Upper lobe of left lung (tissue), 4 donors: ENCODE measurements around the gene CDHR1.

Experiments
- CTCF ChIP-seq, 6 experiments: fragments of 450-650 bp in 4 of 6; fragments of 200-600 bp in 2 of 6; sonication (generic) in 2 of 6; IDR thresholded peaks; one replicate each; pipeline ENCODE4 v1.5.1; 2016 to 2019; ENCODE audit warnings: antibody characterized with exemption in 6 of 6
- EP300 ChIP-seq, 4 donors: sonication (generic); formaldehyde crosslinking; IDR thresholded peaks; one replicate each; pipeline ENCODE4 v1.5.1; 2017; ENCODE audit warnings: antibody characterized with exemption in 4 of 4, control low read depth in 2 of 4

DNA sequence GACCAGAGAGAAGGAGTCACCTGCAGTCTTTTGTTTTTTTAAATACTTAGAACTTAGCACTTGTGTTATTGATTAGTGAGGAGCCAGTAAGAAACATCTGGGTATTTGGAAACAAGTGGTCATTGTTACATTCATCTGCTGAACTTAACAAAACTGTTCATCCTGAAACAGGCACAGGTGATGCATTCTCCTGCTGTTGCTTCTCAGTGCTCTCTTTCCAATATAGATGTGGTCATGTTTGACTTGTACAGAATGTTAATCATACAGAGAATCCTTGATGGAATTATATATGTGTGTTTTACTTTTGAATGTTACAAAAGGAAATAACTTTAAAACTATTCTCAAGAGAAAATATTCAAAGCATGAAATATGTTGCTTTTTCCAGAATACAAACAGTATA lies 41.6 kb upstream of the CDHR1 start:
- TF ChIP-seq CTCF (IDR thresholded peaks at IDR 0.05) (no peak), EP300 (IDR thresholded peaks at IDR 0.05) (no peak)
